ENCODE data around the gene ADAM12. TPM values are rescaled to one million over a fixed set of nuclear protein-coding genes. Genes with fewer than 3 reads are reported as not detected.

The ADAM12 gene
- 0.24 and 0.35 TPM in 2 replicates for total RNA-seq (2021)
- long read RNA-seq, partial matches to known transcripts, result 1 of 1 reads
- long read RNA-seq, other reads (novel, unspliced or antisense), result 0 of 1 reads

- no peak within 1 kb of the TSS for H3T11ph ChIP-seq (ENCODE audit: low read length)
- H3K4me2 ChIP-seq (ENCODE audit: insufficient read depth, insufficient read length, low read length), result peak within 1 kb of the TSS; percentile 64
- peaks cover 13 to 24% of the 10 kb centered on the region in 2 experiments for H3K4me1 Mint-ChIP-seq
- peak within 1 kb of the TSS; percentile 73 to 87 for H3K4me3 Mint-ChIP-seq
- no peak within 1 kb of the TSS for H2BK12ac ChIP-seq (ENCODE audit: insufficient read length, low read depth, low read length)
- no peak within 1 kb of the TSS for H3K23ac ChIP-seq (ENCODE audit: insufficient read length, low read depth, low read length)
- H3K9me3 ChIP-seq (ENCODE audit: control insufficient read depth, low read depth, low read length), result no peaks in the 10 kb centered on the region
- no peak within 1 kb of the TSS for H2AK5ac ChIP-seq (ENCODE audit: insufficient read length, low read length)
- H3K9ac ChIP-seq (ENCODE audit: extremely low read depth, insufficient read length, low read length), result no peak within 1 kb of the TSS
- peaks cover 61% of the 10 kb centered on the region for H3K27me3 Mint-ChIP-seq (ENCODE audit: low read depth)
- no peak within 1 kb of the TSS for H4K8ac ChIP-seq (replicated peaks; ENCODE audit: insufficient read length, low read depth, low read length)
- no peak within 1 kb of the TSS for H4K91ac ChIP-seq (ENCODE audit: insufficient read length, low read depth, low read length)
- peak within 1 kb of the TSS in 1 of 3 experiments; percentile 34; a peak in 1 of 7 replicates for H3K27ac Mint-ChIP-seq
- 0 out of 2 replicates have a peak within 1 kb of the TSS, but pooled peaks have one; percentile 22 for H3K14ac ChIP-seq (ENCODE audit: insufficient read depth, low read length)
- peaks cover 0 to 4% (median 2%) of the 10 kb centered on the region in 3 experiments; a peak in 1 of 7 replicates for H3K36me3 Mint-ChIP-seq (ENCODE audit: insufficient read depth in 1 of 3, low read depth in 3 of 3)
- H3K27me3 ChIP-seq (ENCODE audit: insufficient read depth, low read length), result peaks cover 11% of the 10 kb centered on the region; the same call in 1 of the 2 replicates
- peak; percentile 46 for DNase-seq
- no CpG with 5 or more reads among the region's 127 CpGs for WGBS (ENCODE audit: extremely low coverage, insufficient read length, low lambda C conversion rate)
- H3K79me1 ChIP-seq (ENCODE audit: insufficient read depth, low read depth, low read length, poor library complexity, severe bottlenecking), result no peaks in the 10 kb centered on the region
- no peak within 1 kb of the TSS for H4K5ac ChIP-seq (ENCODE audit: insufficient read length, low read depth, low read length)
- H3K27ac ChIP-seq (ENCODE audit: insufficient read length, low read depth, low read length), result no peak within 1 kb of the TSS
- peaks cover 2% of the 10 kb centered on the region; the same call in 1 of the 2 replicates for H3K79me2 ChIP-seq (ENCODE audit: insufficient read depth, low read length)
- peak within 1 kb of the TSS; percentile 69 for H2AFZ ChIP-seq (ENCODE audit: low read length)
- no peak for TF ChIP-seq CTCF (conservative IDR thresholded peaks at IDR 0.05)
- no peak within 1 kb of the TSS for H2BK20ac ChIP-seq (ENCODE audit: low read depth, low read length, poor library complexity, severe bottlenecking)
- H3K18ac ChIP-seq (ENCODE audit: insufficient read length, low read depth, low read length), result no peak within 1 kb of the TSS
- H3K9me3 Mint-ChIP-seq, result peaks cover 0 to 3% of the 10 kb centered on the region in 2 experiments; a peak in 2 of 5 replicates
- H3K23me2 ChIP-seq (ENCODE audit: insufficient read length, low read depth, low read length, poor library complexity, severe bottlenecking), result peaks cover 15% of the 10 kb centered on the region
- H2BK120ac ChIP-seq (ENCODE audit: low read depth, low read length, poor library complexity, severe bottlenecking), result no peak within 1 kb of the TSS
- H2BK5ac ChIP-seq (ENCODE audit: insufficient read length, low read length), result no peak within 1 kb of the TSS
- no peaks in the 10 kb centered on the region for H4K20me1 ChIP-seq (ENCODE audit: control insufficient read depth, insufficient read depth, insufficient read length)
- no peaks in the 10 kb centered on the region for H3K4me1 ChIP-seq (ENCODE audit: insufficient read depth, low read length)
- no peak within 1 kb of the TSS for H3K56ac ChIP-seq (ENCODE audit: insufficient read length, low read depth, low read length)
- no peak within 1 kb of the TSS for H3K4ac ChIP-seq (ENCODE audit: low read depth, low read length)
- H2BK15ac ChIP-seq (ENCODE audit: low read depth, low read length), result no peak within 1 kb of the TSS
These were observed at the start of gene ADAM12 for GRCh38 chr10:126387931-126388911. Gene ADAM12 (minus strand): TSS chr10:126388477. CDS start chr10:126388145, 332 bp downstream.

All from H9 (cell line).